Measurements from ENCODE around the gene OR52E5.

OR52E5 gene

GRCh38 chr11:5941951-5942350, 48.9 kb downstream of the OR52E5 start, which contains the start of gene OR56A3:
OR56A3 (plus strand) TSS chr11:5942251; CDS start chr11:5947347, 5,096 bp downstream.
- Histone ChIP-seq H2AFZ (ENCODE audit: low read depth, low read length) (no peak within 1 kb of the TSS), H3K4me2 (ENCODE audit: insufficient read depth, low read length) (no peak within 1 kb of the TSS), H3K4me1 (ENCODE audit: insufficient read depth, low read length) (no peaks in the 10 kb centered on the region), H4K20me1 (ENCODE audit: insufficient read depth, low read length) (no peaks in the 10 kb centered on the region), H3K79me2 (ENCODE audit: insufficient read depth, low read length) (no peaks in the 10 kb centered on the region), H3K9me3 (ENCODE audit: insufficient read depth, low read length, severe bottlenecking) (no peaks in the 10 kb centered on the region), H3K36me3 (ENCODE audit: insufficient read depth, low read length) (no peaks in the 10 kb centered on the region), H3K27ac (ENCODE audit: low read length) (no peak within 1 kb of the TSS), H3K27me3 (ENCODE audit: insufficient read depth, low read length, poor library complexity) (peaks cover 4% of the 10 kb centered on the region), H3K4me3 (ENCODE audit: low read depth in 1 of 2, low read length in 2 of 2) (no peak within 1 kb of the TSS), H3K9ac (ENCODE audit: low read depth, low read length) (no peak within 1 kb of the TSS)
- DNase-seq (no peak), ATAC-seq (ENCODE audit: insufficient read depth, low read depth) (no peak)
- TF ChIP-seq, protein P1, sequence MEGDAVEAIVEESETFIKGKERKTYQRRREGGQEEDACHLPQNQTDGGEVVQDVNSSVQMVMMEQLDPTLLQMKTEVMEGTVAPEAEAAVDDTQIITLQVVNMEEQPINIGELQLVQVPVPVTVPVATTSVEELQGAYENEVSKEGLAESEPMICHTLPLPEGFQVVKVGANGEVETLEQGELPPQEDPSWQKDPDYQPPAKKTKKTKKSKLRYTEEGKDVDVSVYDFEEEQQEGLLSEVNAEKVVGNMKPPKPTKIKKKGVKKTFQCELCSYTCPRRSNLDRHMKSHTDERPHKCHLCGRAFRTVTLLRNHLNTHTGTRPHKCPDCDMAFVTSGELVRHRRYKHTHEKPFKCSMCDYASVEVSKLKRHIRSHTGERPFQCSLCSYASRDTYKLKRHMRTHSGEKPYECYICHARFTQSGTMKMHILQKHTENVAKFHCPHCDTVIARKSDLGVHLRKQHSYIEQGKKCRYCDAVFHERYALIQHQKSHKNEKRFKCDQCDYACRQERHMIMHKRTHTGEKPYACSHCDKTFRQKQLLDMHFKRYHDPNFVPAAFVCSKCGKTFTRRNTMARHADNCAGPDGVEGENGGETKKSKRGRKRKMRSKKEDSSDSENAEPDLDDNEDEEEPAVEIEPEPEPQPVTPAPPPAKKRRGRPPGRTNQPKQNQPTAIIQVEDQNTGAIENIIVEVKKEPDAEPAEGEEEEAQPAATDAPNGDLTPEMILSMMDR (IDR thresholded peaks at IDR 0.05; ENCODE audit: borderline replicate concordance, extremely low read depth, low read length, poor library complexity, severe bottlenecking) = no peak
- TF ChIP-seq EZH2 (IDR thresholded peaks at IDR 0.05; ENCODE audit: borderline replicate concordance, low read depth, low read length, severe bottlenecking) = no peak

Measured in DND-41 (cell line).